Measurements from ENCODE around the gene PRDX6.
A peak's percentile ranks its signal among the peaks of the same experiment; 100 is the strongest.

DNA sequence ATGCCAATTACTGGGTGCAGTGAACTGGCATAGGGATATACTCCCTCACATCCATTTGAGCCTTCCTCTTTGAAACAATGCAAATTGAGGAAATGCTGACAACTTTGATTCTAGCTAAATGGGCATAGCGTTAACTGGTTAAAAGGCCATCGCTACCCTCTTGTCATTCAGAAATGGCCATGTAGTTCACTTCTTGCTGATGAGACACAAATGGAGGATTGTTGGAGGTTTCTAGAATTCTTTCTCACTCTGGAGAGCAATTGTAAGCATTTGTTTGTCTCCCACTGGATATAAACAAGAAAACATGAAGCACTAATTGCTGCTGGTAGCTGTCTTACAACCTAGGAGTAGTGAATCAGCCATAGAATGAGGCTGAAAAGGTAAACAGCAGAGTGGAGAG, 14.4 kb downstream of the PRDX6 start:
- no peak for TF ChIP-seq GTF2F1 (IDR thresholded peaks at IDR 0.05; ENCODE audit: borderline replicate concordance, low read depth, low read length)
- TF ChIP-seq, protein P1, sequence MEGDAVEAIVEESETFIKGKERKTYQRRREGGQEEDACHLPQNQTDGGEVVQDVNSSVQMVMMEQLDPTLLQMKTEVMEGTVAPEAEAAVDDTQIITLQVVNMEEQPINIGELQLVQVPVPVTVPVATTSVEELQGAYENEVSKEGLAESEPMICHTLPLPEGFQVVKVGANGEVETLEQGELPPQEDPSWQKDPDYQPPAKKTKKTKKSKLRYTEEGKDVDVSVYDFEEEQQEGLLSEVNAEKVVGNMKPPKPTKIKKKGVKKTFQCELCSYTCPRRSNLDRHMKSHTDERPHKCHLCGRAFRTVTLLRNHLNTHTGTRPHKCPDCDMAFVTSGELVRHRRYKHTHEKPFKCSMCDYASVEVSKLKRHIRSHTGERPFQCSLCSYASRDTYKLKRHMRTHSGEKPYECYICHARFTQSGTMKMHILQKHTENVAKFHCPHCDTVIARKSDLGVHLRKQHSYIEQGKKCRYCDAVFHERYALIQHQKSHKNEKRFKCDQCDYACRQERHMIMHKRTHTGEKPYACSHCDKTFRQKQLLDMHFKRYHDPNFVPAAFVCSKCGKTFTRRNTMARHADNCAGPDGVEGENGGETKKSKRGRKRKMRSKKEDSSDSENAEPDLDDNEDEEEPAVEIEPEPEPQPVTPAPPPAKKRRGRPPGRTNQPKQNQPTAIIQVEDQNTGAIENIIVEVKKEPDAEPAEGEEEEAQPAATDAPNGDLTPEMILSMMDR (IDR thresholded peaks at IDR 0.05; ENCODE audit: control extremely low read depth in 1 of 3, insufficient read depth in 1 of 3, low read depth in 1 of 3, low read length in 3 of 3) = no peak
- TF ChIP-seq KDM1A (IDR thresholded peaks at IDR 0.05; ENCODE audit: borderline replicate concordance, low read length) = no peak
- TF ChIP-seq EP300 (IDR thresholded peaks at IDR 0.05; ENCODE audit: borderline replicate concordance in 1 of 2, low read depth in 2 of 2, low read length in 2 of 2) = no peak
- peak in 1 of 2 experiments; percentile 51; a peak in 1 of 3 replicates for TF ChIP-seq POLR2A (IDR thresholded peaks at IDR 0.05; ENCODE audit: control extremely low read depth in 1 of 2, low read depth in 2 of 2, low read length in 2 of 2)
- no peak for TF ChIP-seq EZH2 (IDR thresholded peaks at IDR 0.05; ENCODE audit: low read depth, low read length, severe bottlenecking)
- TF ChIP-seq CHD2 (IDR thresholded peaks at IDR 0.05; ENCODE audit: low read length) = no peak
- TF ChIP-seq SP1 (IDR thresholded peaks at IDR 0.05; ENCODE audit: low read depth, low read length) = no peak
- TF ChIP-seq TEAD4 (IDR thresholded peaks at IDR 0.05; ENCODE audit: low read depth, low read length) = no peak
- TF ChIP-seq NRF1 (IDR thresholded peaks at IDR 0.05; ENCODE audit: low read depth, low read length) = no peak

Data from H1 (cell line).